Measurements from ENCODE around the gene HOXB3. TPM values are rescaled to one million over a fixed set of nuclear protein-coding genes. Genes with fewer than 3 reads are reported as not detected.

The HOXB3 gene
- polyA plus RNA-seq, 1 donor from 2014 or later, result not detected

- Histone ChIP-seq H4K20me1 (ENCODE audit: insufficient read depth) (no peaks in the 10 kb centered on the region), H2AFZ (ENCODE audit: low read depth, low read length) (no peak overlapping the region), H3K4me2 (ENCODE audit: low read length) (no peak overlapping the region)
Observed at GRCh38 chr17:48611681-48612455, 21.8 kb upstream of the HOXB3 start.

GRCh38 chr17:48611213-48611612 is 21.2 kb upstream of the HOXB3 start:
- no peak overlapping the region for H3K4me2 ChIP-seq (ENCODE audit: low read length)
- H3K36me3 ChIP-seq (ENCODE audit: insufficient read depth, low read length), result no peaks in the 10 kb centered on the region
- H3K79me2 ChIP-seq (replicated peaks; ENCODE audit: insufficient read depth, low read length), result no peaks in the 10 kb centered on the region
- no peak overlapping the region for H3K27ac ChIP-seq (ENCODE audit: low read length)
- TF ChIP-seq POLR2AphosphoS5 (IDR thresholded peaks at IDR 0.05) (no peak), MXI1 (conservative IDR thresholded peaks at IDR 0.05; ENCODE audit: poor library complexity, severe bottlenecking) (no peak), EP300 (conservative IDR thresholded peaks at IDR 0.05; ENCODE audit: poor library complexity, severe bottlenecking) (no peak), REST (IDR thresholded peaks at IDR 0.05; ENCODE audit: borderline replicate concordance) (no peak)
- H3K9ac ChIP-seq (ENCODE audit: low read length), result no peak overlapping the region
- no peak overlapping the region for H3K4me3 ChIP-seq (ENCODE audit: low read length)
- H3K27me3 ChIP-seq (ENCODE audit: insufficient read depth, low read depth, low read length), result peaks cover 99% of the 10 kb centered on the region
- no peaks in the 10 kb centered on the region for H4K20me1 ChIP-seq (ENCODE audit: insufficient read depth)
- H3K9me3 ChIP-seq (ENCODE audit: low read length), result peaks cover 7% of the 10 kb centered on the region
- no peak overlapping the region for H2AFZ ChIP-seq (ENCODE audit: low read depth, low read length)
- no peaks in the 10 kb centered on the region for H3K9me2 ChIP-seq (ENCODE audit: insufficient read depth, low read length)
- H3F3A ChIP-seq (ENCODE audit: insufficient read depth, low read length, poor library complexity, severe bottlenecking), result no peaks in the 10 kb centered on the region

More at GRCh38 chr17:48611681-48612455, 21.8 kb upstream of the HOXB3 start:
- Histone ChIP-seq H3K9me2 (ENCODE audit: insufficient read depth, low read length) (no peaks in the 10 kb centered on the region), H3F3A (ENCODE audit: insufficient read depth, low read length, poor library complexity, severe bottlenecking) (no peaks in the 10 kb centered on the region), H3K36me3 (ENCODE audit: insufficient read depth, low read length) (no peaks in the 10 kb centered on the region), H3K27ac (ENCODE audit: low read length) (no peak overlapping the region), H3K27me3 (ENCODE audit: insufficient read depth, low read depth, low read length) (peaks cover 99% of the 10 kb centered on the region), H3K9me3 (ENCODE audit: low read length) (peaks cover 7% of the 10 kb centered on the region), H3K9ac (ENCODE audit: low read length) (no peak overlapping the region), H3K79me2 (replicated peaks; ENCODE audit: insufficient read depth, low read length) (no peaks in the 10 kb centered on the region), H3K4me3 (ENCODE audit: low read length) (no peak overlapping the region)
- TF ChIP-seq EZH2 (IDR thresholded peaks at IDR 0.05; ENCODE audit: borderline replicate concordance, insufficient read depth, low read length, poor library complexity, severe bottlenecking) (no peak), EP300 (conservative IDR thresholded peaks at IDR 0.05; ENCODE audit: poor library complexity, severe bottlenecking) (no peak), SMC3 (conservative IDR thresholded peaks at IDR 0.05; ENCODE audit: poor library complexity) (no peak), POLR2AphosphoS5 (IDR thresholded peaks at IDR 0.05) (no peak), REST (IDR thresholded peaks at IDR 0.05; ENCODE audit: borderline replicate concordance) (no peak), RAD21 (conservative IDR thresholded peaks at IDR 0.05) (no peak), MXI1 (conservative IDR thresholded peaks at IDR 0.05; ENCODE audit: poor library complexity, severe bottlenecking) (no peak), TAF1 (IDR thresholded peaks at IDR 0.05; ENCODE audit: low read depth) (no peak)

Measured in neural cell (in vitro differentiated cells).